HEK293T (cell line): Measurements from ENCODE around the gene DAPK1.

Source experiments
- ARNT ChIP-seq: fragments of 450-650 bp; IDR thresholded peaks from 2 replicates; pipeline ENCODE4 v1.6.1; 2017; ENCODE audit warnings: mild to moderate bottlenecking
- BHLHE40 ChIP-seq: fragments of 450-650 bp; IDR thresholded peaks from 2 replicates; pipeline ENCODE4 v1.6.1; 2016; ENCODE audit warnings: mild to moderate bottlenecking, moderate library complexity, borderline replicate concordance
- ELF4 ChIP-seq: fragments of 450-650 bp; IDR thresholded peaks from 2 replicates; pipeline ENCODE4 v1.6.1; 2017; ENCODE audit warnings: antibody characterized with exemption
- FOXA1 ChIP-seq: fragments of 450-650 bp; IDR thresholded peaks from 2 replicates; pipeline ENCODE4 v1.6.1; 2016; ENCODE audit warnings: mild to moderate bottlenecking
- FOXK2 ChIP-seq: fragments of 450-650 bp; IDR thresholded peaks from 2 replicates; pipeline ENCODE4 v1.6.1; 2016; ENCODE audit warnings: mild to moderate bottlenecking
- FOXM1 ChIP-seq: fragments of 450-650 bp; IDR thresholded peaks from 2 replicates; pipeline ENCODE4 v1.6.1; 2017; ENCODE audit warnings: mild to moderate bottlenecking, borderline replicate concordance
- HDGF ChIP-seq: fragments of 450-650 bp; IDR thresholded peaks from 2 replicates; pipeline ENCODE4 v1.6.1; 2017; ENCODE audit warnings: antibody characterized with exemption, borderline replicate concordance
- L3MBTL2 ChIP-seq: fragments of 450-650 bp; conservative IDR thresholded peaks from 2 replicates; pipeline ENCODE4 v1.6.1; 2016; ENCODE audit warnings: mild to moderate bottlenecking
- LEF1 ChIP-seq: fragments of 450-650 bp; IDR thresholded peaks from 2 replicates; pipeline ENCODE4 v1.6.1; 2017; ENCODE audit warnings: mild to moderate bottlenecking, borderline replicate concordance
- PKNOX1 ChIP-seq: fragments of 450-650 bp; IDR thresholded peaks from 2 replicates; pipeline ENCODE4 v1.6.1; 2016
- SP1 ChIP-seq: fragments of 450-650 bp; IDR thresholded peaks from 2 replicates; pipeline ENCODE4 v1.6.1; 2017
- SUZ12 ChIP-seq: fragments of 450-650 bp; IDR thresholded peaks from 2 replicates; pipeline ENCODE4 v1.6.1; 2016; ENCODE audit warnings: mild to moderate bottlenecking
- TARDBP ChIP-seq: fragments of 450-650 bp; IDR thresholded peaks from 2 replicates; pipeline ENCODE4 v1.6.1; 2016
- ZNF384 ChIP-seq: fragments of 450-650 bp; IDR thresholded peaks from 2 replicates; pipeline ENCODE4 v1.6.1; 2016

DNA sequence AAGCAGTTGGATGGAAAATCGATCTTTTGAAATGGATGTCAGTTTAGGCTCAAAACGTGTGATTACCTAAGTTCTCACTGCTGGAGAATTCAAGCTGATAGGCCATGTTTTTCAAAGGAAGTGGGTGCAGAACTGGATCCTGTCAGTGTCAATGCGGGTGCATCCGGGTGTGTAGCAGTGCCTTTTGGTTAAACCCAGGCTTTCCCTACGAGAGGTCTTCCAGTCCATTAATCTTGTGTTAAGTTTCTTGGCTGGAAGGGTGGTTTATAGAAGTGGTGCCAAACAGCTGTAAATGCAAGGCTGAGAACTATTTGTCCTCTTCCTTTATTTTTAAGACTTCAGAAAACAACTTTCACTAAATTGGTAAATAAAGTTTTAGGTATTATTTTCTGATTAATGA is 71.9 kb downstream of the DAPK1 start:
- TF ChIP-seq SP1 (no peak), BHLHE40 (no peak), L3MBTL2 (no peak), LEF1 (no peak), ZNF384 (no peak), SUZ12 (no peak), FOXK2 (no peak), ELF4 (no peak), FOXA1 (no peak), PKNOX1 (no peak), TARDBP (no peak), ARNT (no peak), FOXM1 (no peak), HDGF (no peak)
